ENCODE data around the gene CDIP1.
A peak's percentile ranks its signal among the peaks of the same experiment; 100 is the strongest.

Gene CDIP1

GRCh38 chr16:4481526-4481925 is 57.0 kb downstream of the CDIP1 start:
- Histone ChIP-seq H3K4me3 (ENCODE audit: low read length) (no peak overlapping the region), H3K9ac (ENCODE audit: low read depth, low read length) (no peak overlapping the region), H3K27me3 (ENCODE audit: insufficient read depth, low read length) (no peaks in the 10 kb centered on the region), H3K27ac (ENCODE audit: low read length) (no peak overlapping the region), H3K4me1 (ENCODE audit: insufficient read depth, low read length) (no peaks in the 10 kb centered on the region), H3K9me3 (ENCODE audit: insufficient read depth, low read depth, low read length) (no peaks in the 10 kb centered on the region), H3K36me3 (ENCODE audit: insufficient read depth, low read depth, low read length) (peaks cover 3% of the 10 kb centered on the region; the same call in 1 of the 2 replicates)

DNA sequence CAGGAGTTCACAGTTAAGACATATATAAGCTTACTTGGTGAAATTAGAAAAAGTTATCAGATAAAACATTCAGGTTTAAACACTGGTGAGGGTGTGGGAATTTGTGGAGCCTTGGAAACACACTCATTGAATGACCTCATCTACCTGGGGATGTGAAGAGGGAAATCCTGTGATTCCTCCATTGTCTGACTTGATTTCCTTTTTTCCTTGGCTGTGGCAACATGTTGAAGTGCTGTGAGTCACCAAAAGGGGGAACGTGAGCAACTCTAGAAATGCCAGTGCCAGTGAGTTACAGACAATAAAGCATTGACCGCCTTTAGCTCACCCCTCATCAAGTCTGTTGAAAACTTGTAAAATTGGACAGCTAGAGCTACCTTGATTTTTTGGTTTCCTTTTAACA is 60.6 kb downstream of the CDIP1 start:
- H3K27ac ChIP-seq (ENCODE audit: low read length): no peak overlapping the region
- H3K27me3 ChIP-seq (ENCODE audit: insufficient read depth, low read length): no peaks in the 10 kb centered on the region
- no peaks in the 10 kb centered on the region for H3K36me3 ChIP-seq (ENCODE audit: insufficient read depth, low read depth, low read length)
- H3K9ac ChIP-seq (ENCODE audit: low read depth, low read length): peak overlapping the region; percentile 33; the same call in 1 of the 2 replicates
- no peaks in the 10 kb centered on the region for H3K4me1 ChIP-seq (ENCODE audit: insufficient read depth, low read length)
- peak overlapping the region; percentile 38; the same call in 1 of the 2 replicates for H3K4me3 ChIP-seq (ENCODE audit: low read length)
- H3K9me3 ChIP-seq (ENCODE audit: insufficient read depth, low read depth, low read length): no peaks in the 10 kb centered on the region

- Histone ChIP-seq H3K9me3 (ENCODE audit: insufficient read depth, low read depth, low read length) (no peaks in the 10 kb centered on the region), H3K36me3 (ENCODE audit: insufficient read depth, low read depth, low read length) (peaks cover 5% of the 10 kb centered on the region), H3K4me1 (ENCODE audit: insufficient read depth, low read length) (no peaks in the 10 kb centered on the region), H3K27me3 (ENCODE audit: insufficient read depth, low read length) (no peaks in the 10 kb centered on the region), H3K4me3 (ENCODE audit: low read length) (peak within 1 kb of the TSS; percentile 70), H3K27ac (ENCODE audit: low read length) (no peak within 1 kb of the TSS), H3K9ac (ENCODE audit: low read depth, low read length) (peak within 1 kb of the TSS; percentile 71; the same call in 1 of the 2 replicates)
Observed at GRCh38 chr16:4475880-4476788, 62.4 kb downstream of the CDIP1 start, which contains the start of gene HMOX2. Gene HMOX2, plus strand, starts transcription at chr16:4476398. Its CDS starts 29,127 bp downstream, at chr16:4505525.

DNA sequence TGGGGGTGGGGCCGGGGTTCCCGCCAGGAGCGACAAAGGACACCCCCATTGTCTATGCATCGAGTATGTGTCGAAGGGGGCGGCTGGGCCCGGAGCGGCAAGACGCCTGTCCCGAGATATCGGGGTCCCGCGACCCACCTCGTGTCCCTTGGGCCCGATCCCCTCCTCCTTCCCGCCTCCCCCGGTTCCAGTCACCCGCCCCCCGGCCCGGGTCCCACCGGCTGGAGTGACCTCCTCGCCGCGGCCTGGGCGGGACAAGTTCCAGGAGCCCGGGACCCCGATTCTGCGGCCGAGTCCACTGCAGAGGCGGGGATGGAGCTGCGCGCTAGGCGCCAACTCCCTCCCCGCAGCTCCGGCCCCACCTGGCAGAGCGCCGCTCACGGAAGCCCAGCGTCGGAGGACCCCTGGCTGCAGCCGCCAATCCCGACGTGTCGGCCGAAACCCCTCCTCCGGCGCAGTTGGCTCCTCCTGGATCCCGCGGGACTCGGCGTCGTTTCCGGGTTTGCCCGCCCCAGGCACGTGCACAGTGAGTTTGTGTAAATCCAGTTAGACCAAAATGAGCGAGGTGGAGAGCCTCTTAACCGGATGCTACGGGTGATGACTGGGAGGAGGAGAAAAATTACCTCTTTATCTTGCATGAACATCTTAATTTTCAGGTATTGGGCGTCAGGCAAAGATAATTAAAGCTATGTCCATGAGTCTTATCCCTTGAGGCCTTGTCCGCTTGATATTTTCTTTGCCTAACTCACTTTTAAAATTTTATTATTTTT is 64.2 kb downstream of the CDIP1 start, which contains the start of gene NMRAL1:
NMRAL1 (minus strand) TSS at position 434 of the 770 bp plus-strand sequence. CDS start 493 bp downstream, outside the sequence.
- H3K27ac ChIP-seq (ENCODE audit: low read length): peak within 1 kb of the TSS; percentile 75
- H3K4me3 ChIP-seq (ENCODE audit: low read length): peak within 1 kb of the TSS; percentile 92
- no peaks in the 10 kb centered on the region for H3K27me3 ChIP-seq (ENCODE audit: insufficient read depth, low read length)
- H3K9ac ChIP-seq (ENCODE audit: low read depth, low read length): peak within 1 kb of the TSS; percentile 98
- no peaks in the 10 kb centered on the region for H3K4me1 ChIP-seq (ENCODE audit: insufficient read depth, low read length)
- no peaks in the 10 kb centered on the region for H3K9me3 ChIP-seq (ENCODE audit: insufficient read depth, low read depth, low read length)
- peaks cover 12% of the 10 kb centered on the region for H3K36me3 ChIP-seq (ENCODE audit: insufficient read depth, low read depth, low read length)

DNA sequence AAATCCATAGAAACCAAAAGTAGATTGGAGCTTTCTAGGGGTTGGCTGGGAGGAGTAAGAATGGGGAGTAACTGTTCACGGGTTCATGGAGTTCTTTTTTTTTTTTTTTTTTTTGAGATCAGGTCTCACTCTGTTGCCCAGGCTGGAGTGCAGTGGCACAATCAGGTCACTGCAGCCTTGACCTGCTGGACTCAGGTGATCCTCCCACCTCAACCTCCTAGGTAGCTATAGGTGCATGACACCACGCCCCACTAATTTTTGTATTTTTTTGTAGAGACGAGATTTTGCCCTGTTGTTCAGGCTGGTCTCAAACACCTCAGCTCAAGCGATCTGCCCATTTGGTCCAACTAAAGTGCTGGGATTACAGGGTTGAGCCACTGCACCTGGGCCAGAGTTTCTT is 65.7 kb downstream of the CDIP1 start:
- no peaks in the 10 kb centered on the region for H3K4me1 ChIP-seq (ENCODE audit: insufficient read depth, low read length)
- peak overlapping the region; percentile 92; the same call in 1 of the 2 replicates for H3K4me3 ChIP-seq (ENCODE audit: low read length)
- peak overlapping the region; percentile 98; the same call in 1 of the 2 replicates for H3K9ac ChIP-seq (ENCODE audit: low read depth, low read length)
- no peaks in the 10 kb centered on the region for H3K27me3 ChIP-seq (ENCODE audit: insufficient read depth, low read length)
- peaks cover 26% of the 10 kb centered on the region for H3K36me3 ChIP-seq (ENCODE audit: insufficient read depth, low read depth, low read length)
- no peak overlapping the region for H3K27ac ChIP-seq (ENCODE audit: low read length)
- H3K9me3 ChIP-seq (ENCODE audit: insufficient read depth, low read depth, low read length): no peaks in the 10 kb centered on the region

DNA sequence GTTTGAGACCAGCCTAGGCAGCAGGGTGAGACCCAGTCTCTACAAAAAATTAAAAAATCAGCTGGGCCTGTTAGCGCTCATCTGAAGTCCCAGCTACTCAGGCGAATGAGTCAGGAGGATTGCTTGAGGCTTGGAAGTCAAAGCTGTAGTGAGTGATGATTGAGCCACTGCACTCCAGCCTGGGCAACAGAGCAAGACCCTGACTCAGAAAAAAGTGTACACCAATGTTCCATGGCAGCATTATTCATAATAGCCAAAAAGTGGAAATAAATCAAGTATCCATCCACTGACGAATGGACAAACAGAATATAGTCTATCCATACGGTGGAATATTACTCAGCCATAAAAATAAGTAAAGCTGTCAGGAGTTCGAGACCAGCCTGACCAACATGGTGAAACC is 66.7 kb downstream of the CDIP1 start:
- no peak overlapping the region for H3K27ac ChIP-seq (ENCODE audit: low read length)
- peaks cover 36% of the 10 kb centered on the region for H3K36me3 ChIP-seq (ENCODE audit: insufficient read depth, low read depth, low read length)
- H3K27me3 ChIP-seq (ENCODE audit: insufficient read depth, low read length): no peaks in the 10 kb centered on the region
- H3K9me3 ChIP-seq (ENCODE audit: insufficient read depth, low read depth, low read length): no peaks in the 10 kb centered on the region
- H3K9ac ChIP-seq (ENCODE audit: low read depth, low read length): no peak overlapping the region
- H3K4me1 ChIP-seq (ENCODE audit: insufficient read depth, low read length): no peaks in the 10 kb centered on the region
- H3K4me3 ChIP-seq (ENCODE audit: low read length): no peak overlapping the region

GRCh38 chr16:4468972-4469371 is 69.6 kb downstream of the CDIP1 start:
- Histone ChIP-seq H3K27ac (ENCODE audit: low read length) (no peak overlapping the region), H3K36me3 (ENCODE audit: insufficient read depth, low read depth, low read length) (peaks cover 60% of the 10 kb centered on the region), H3K9me3 (ENCODE audit: insufficient read depth, low read depth, low read length) (no peaks in the 10 kb centered on the region), H3K9ac (ENCODE audit: low read depth, low read length) (no peak overlapping the region), H3K27me3 (ENCODE audit: insufficient read depth, low read length) (no peaks in the 10 kb centered on the region), H3K4me3 (ENCODE audit: low read length) (no peak overlapping the region), H3K4me1 (ENCODE audit: insufficient read depth, low read length) (no peaks in the 10 kb centered on the region)

DNA sequence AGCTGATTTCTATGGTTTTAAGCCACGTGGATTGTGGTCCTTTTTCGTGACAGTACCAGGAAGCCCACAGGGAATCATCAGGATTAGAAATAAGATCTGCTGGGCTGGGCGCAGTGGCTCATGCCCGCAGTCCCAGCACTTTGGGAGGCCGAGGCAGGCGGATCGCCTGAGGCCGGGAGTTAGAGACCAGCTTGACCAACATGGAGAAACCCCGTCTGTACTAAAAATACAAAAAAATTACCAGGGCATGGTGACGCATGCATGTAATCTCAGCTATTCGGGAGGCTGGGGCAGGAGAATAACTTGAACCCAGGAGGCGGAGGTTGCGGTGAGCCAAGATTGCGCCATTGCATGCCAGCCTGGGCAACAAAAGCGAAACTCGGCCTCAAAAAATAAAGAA is 70.7 kb downstream of the CDIP1 start:
- Histone ChIP-seq H3K9me3 (ENCODE audit: insufficient read depth, low read depth, low read length) (no peaks in the 10 kb centered on the region), H3K9ac (ENCODE audit: low read depth, low read length) (no peak overlapping the region), H3K4me3 (ENCODE audit: low read length) (no peak overlapping the region), H3K27me3 (ENCODE audit: insufficient read depth, low read length) (no peaks in the 10 kb centered on the region), H3K27ac (ENCODE audit: low read length) (no peak overlapping the region), H3K4me1 (ENCODE audit: insufficient read depth, low read length) (no peaks in the 10 kb centered on the region), H3K36me3 (ENCODE audit: insufficient read depth, low read depth, low read length) (peaks cover 70% of the 10 kb centered on the region)

- Histone ChIP-seq H3K9me3 (ENCODE audit: insufficient read depth, low read depth, low read length) (no peaks in the 10 kb centered on the region), H3K27ac (ENCODE audit: low read length) (no peak overlapping the region), H3K4me3 (ENCODE audit: low read length) (no peak overlapping the region), H3K27me3 (ENCODE audit: insufficient read depth, low read length) (no peaks in the 10 kb centered on the region), H3K36me3 (ENCODE audit: insufficient read depth, low read depth, low read length) (peaks cover 67% of the 10 kb centered on the region), H3K9ac (ENCODE audit: low read depth, low read length) (no peak overlapping the region), H3K4me1 (ENCODE audit: insufficient read depth, low read length) (peaks cover 3% of the 10 kb centered on the region; the same call in 1 of the 2 replicates)
Observed at GRCh38 chr16:4465977-4466779, 72.4 kb downstream of the CDIP1 start.

DNA sequence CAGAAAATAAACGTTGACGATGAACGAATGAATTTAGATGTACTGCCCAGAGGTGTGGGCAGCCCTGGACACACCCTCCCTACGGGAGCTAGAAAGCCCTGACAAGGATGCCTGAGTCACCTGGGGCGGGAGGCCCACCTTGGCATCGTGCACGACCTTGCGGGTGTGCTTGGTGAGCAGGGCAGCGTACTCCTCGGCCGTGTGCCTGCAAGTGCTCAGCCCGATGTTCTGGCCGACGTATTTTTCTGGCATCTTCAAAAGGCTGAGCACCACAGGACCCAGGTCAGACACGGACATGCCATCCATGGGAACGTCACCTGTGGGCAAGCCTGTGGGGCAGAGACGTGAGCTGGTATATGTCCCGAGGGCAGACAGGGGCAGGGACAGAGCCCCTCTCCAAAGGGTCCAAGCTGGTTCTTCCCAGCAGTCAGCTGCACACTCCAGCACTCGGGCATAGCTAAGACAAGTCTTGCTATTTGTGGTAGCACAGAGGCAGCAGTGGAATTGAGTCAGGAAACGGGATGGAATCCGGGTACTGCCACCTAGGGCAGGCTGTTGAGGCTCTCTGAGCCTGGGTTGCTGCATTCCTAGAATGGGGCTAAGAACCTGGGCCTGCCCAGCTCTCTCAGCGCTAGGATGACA is 74.9 kb downstream of the CDIP1 start:
- Histone ChIP-seq H3K4me3 (ENCODE audit: low read length) (no peak overlapping the region), H3K36me3 (ENCODE audit: insufficient read depth, low read depth, low read length) (peaks cover 55% of the 10 kb centered on the region), H3K27ac (ENCODE audit: low read length) (no peak overlapping the region), H3K9ac (ENCODE audit: low read depth, low read length) (no peak overlapping the region), H3K27me3 (ENCODE audit: insufficient read depth, low read length) (no peaks in the 10 kb centered on the region), H3K4me1 (ENCODE audit: insufficient read depth, low read length) (peaks cover 3% of the 10 kb centered on the region; the same call in 1 of the 2 replicates), H3K9me3 (ENCODE audit: insufficient read depth, low read depth, low read length) (no peaks in the 10 kb centered on the region)

Measured in iPS-20b (cell line).